ENCODE results near the gene NPAT. TPM values are rescaled to one million over a fixed set of nuclear protein-coding genes. Genes with fewer than 3 reads are reported as not detected.
"Not testable (repeated sequence)": the region's sequence is repeated elsewhere in the genome, so short reads cannot be mapped to it uniquely, and the experiment has no call there.

Gene NPAT
- polyA plus RNA-seq, 1 donor: 7.1 TPM

GRCh38 chr11:108147150-108147549 is 75.3 kb downstream of the NPAT start:
- DNase-seq: no peak

GRCh38 chr11:108144615-108145014 is 77.8 kb downstream of the NPAT start:
- no peak for DNase-seq

GRCh38 chr11:108142304-108142703 is 80.1 kb downstream of the NPAT start:
- no peak for DNase-seq

GRCh38 chr11:108137212-108137611 is 85.2 kb downstream of the NPAT start:
- DNase-seq: no peak

GRCh38 chr11:108135845-108136544 is 86.4 kb downstream of the NPAT start:
- no peak for DNase-seq

GRCh38 chr11:108132993-108133538 is 89.4 kb downstream of the NPAT start:
- DNase-seq: not testable (repeated sequence)

GRCh38 chr11:108131993-108132392 is 90.4 kb downstream of the NPAT start:
- DNase-seq: no peak

GRCh38 chr11:108128772-108129171 is 93.7 kb downstream of the NPAT start:
- no peak for DNase-seq

- DNase-seq: no peak
These were observed 97.3 kb downstream of the NPAT start for GRCh38 chr11:108125096-108125495.

GRCh38 chr11:108122166-108122628 is 100.2 kb downstream of the NPAT start:
- DNase-seq: peak; percentile 25

- DNase-seq: peak; percentile 95
These were observed 100.9 kb downstream of the NPAT start, which contains the start of gene ACAT1 for GRCh38 chr11:108121274-108122155. ACAT1 (plus strand) TSS chr11:108121567; CDS start chr11:108121607, 40 bp downstream.

GRCh38 chr11:108120936-108121273 is 101.5 kb downstream of the NPAT start:
- DNase-seq: not testable (repeated sequence)

GRCh38 chr11:108117746-108118371 is 104.6 kb downstream of the NPAT start:
- peak; percentile 36 for DNase-seq

GRCh38 chr11:108115500-108116140 is 106.8 kb downstream of the NPAT start:
- DNase-seq: peak; percentile 80

GRCh38 chr11:108112057-108112456 is 110.4 kb downstream of the NPAT start:
- DNase-seq: no peak

- DNase-seq: no peak
These were observed 111.3 kb downstream of the NPAT start for GRCh38 chr11:108111126-108111525.

Other genes with a start within 250 kb of the NPAT start
- gene CUL5, start 213.7 kb downstream of the NPAT start, polyA plus RNA-seq (ENCODE audit: insufficient read length): 29.3 TPM
- gene ACAT1, start 101.1 kb downstream of the NPAT start, polyA plus RNA-seq (ENCODE audit: insufficient read length): 54.5 TPM
- gene ATM, start 429 bp upstream of the NPAT start, polyA plus RNA-seq (ENCODE audit: insufficient read length): 42.7 TPM
- 1.0 TPM for gene C11orf65, start 244.9 kb upstream of the NPAT start, polyA plus RNA-seq (ENCODE audit: insufficient read length)

All from hindlimb muscle (tissue), 1 donor.